CD4-positive, alpha-beta T cell treated with Interleukin-15 for 1 hour (primary cell): ENCODE results near the gene C6orf141.
"Not testable (repeated sequence)": the region's sequence is repeated elsewhere in the genome, so short reads cannot be mapped to it uniquely, and the experiment has no call there.

ENCODE experiments used
- DNase-seq: peaks from one replicate; pipeline ENCODE4 v3.0.0-alpha.2; 2020

The C6orf141 gene

GRCh38 chr6:49582529-49582928, 32.1 kb downstream of the C6orf141 start:
- DNase-seq = no peak

GRCh38 chr6:49587262-49587661, 36.8 kb downstream of the C6orf141 start:
- DNase-seq = not testable (repeated sequence)
